Neural crest cell (in vitro differentiated cells): ENCODE results near the gene NF1. TPM values are rescaled to one million over a fixed set of nuclear protein-coding genes. Genes with fewer than 3 reads are reported as not detected.

ENCODE experiments used
- DNase-seq: peaks from one replicate; pipeline ENCODE4 v3.0.0; 2021; ENCODE audit warnings: low read depth, mixed read lengths, low spot score
- H3K27ac Mint-ChIP-seq: one replicate; pipeline ENCODE4 v1.8.0; 2021; ENCODE audit warnings: mild to moderate bottlenecking, mixed read lengths; ENCODE audit not compliant: unreplicated experiment
- H3K27me3 Mint-ChIP-seq: 2 replicates; pipeline ENCODE4 v1.8.0; 2021; ENCODE audit warnings: low read depth, mild to moderate bottlenecking, mixed read lengths
- H3K36me3 Mint-ChIP-seq: 2 replicates; pipeline ENCODE4 v1.8.0; 2021; ENCODE audit warnings: low read depth, mild to moderate bottlenecking, mixed read lengths
- H3K4me1 Mint-ChIP-seq: 2 replicates; pipeline ENCODE4 v1.8.0; 2021; ENCODE audit warnings: mixed read lengths
- H3K4me3 Mint-ChIP-seq: one replicate; pipeline ENCODE4 v1.8.0; 2021; ENCODE audit warnings: mild to moderate bottlenecking, mixed read lengths
- H3K9me3 Mint-ChIP-seq: 2 replicates; pipeline ENCODE4 v1.8.0; 2021; ENCODE audit warnings: mixed read lengths
- CTCF ChIP-seq: fragments of 200-600 bp; sonication (generic); conservative IDR thresholded peaks from 2 replicates; pipeline ENCODE4 v1.5.0; 2021; ENCODE audit warnings: antibody characterized with exemption, mild to moderate bottlenecking
- total RNA-seq: library from RNA; stranded (reverse); gene quantifications from 2 replicates; pipeline ENCODE4 v1.2.1, GENCODE V29; 2021

Gene NF1
- total RNA-seq, 1 donor from 2014 or later = 60.6 TPM

DNA sequence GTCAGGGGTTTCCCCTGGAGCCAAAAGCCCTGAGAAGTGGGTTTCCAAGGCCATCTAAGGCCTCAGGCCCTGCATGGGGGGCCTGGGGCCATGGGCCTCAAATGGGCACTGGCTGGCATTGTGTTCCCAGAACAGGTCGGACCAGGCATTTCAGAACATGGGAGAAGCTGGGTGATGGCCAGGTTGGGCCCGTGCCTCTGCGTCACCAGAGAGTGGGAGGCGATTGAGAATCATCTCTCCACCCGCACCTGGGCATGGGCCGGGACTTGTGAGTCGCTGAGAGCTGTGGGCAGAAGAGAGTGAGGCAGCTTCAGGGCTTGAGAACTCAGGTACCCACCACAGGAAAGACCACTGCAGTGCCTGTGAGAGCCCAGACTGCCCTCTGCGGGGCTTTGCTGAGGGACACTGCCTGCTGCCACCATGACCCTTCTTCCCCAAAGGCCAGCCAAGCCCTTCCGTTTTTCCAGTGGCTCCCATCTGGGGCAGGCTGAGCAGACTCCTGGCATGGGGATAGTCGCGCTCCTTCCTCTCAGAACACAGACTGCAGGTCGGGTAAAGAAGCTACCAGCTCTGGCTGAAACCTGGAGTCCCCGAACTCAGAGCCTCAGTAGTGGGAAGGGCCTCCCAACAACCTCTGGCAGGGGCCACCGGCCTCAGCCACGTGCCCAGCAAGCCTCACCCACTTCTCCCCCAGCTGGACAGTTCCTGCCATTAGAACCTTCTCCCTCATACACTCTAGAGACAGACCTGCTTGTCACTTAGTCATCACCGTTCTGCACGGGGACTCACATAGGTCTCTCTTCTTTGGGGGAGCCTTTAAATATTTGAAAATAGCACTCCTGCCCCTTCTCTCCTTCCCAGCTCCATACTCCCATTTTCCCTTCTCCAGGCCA, 298.3 kb downstream of the NF1 start:
- H3K36me3 Mint-ChIP-seq = no peaks in the 10 kb centered on the region
- H3K4me3 Mint-ChIP-seq = peak overlapping the region; percentile 84
- H3K27ac Mint-ChIP-seq = no peak overlapping the region
- H3K27me3 Mint-ChIP-seq = peaks cover 68% of the 10 kb centered on the region
- no peaks in the 10 kb centered on the region for H3K9me3 Mint-ChIP-seq
- TF ChIP-seq CTCF = no peak
- peaks cover 18% of the 10 kb centered on the region for H3K4me1 Mint-ChIP-seq
- no peak for DNase-seq

DNA sequence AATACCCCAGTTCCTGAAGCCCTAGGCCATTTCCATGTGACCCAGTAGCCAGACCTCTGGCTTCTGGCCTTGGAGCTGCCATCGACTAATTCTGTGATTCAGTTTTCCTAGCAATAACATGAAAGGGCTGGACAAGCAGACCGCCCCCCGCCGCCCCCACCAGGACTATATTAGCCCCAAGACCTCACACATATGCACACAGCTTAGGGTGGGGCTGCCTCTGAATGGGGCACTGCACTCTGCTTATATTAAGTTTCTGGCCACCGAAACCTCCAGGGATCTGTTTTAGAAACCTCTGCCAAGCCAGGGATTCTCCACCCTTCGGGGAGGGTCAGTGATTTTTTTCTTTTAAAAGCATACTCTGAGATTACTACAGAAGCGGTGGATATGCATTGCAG, 299.0 kb downstream of the NF1 start:
- H3K27me3 Mint-ChIP-seq = peaks cover 64% of the 10 kb centered on the region
- no peak for TF ChIP-seq CTCF
- no peaks in the 10 kb centered on the region for H3K36me3 Mint-ChIP-seq
- no peak overlapping the region for H3K27ac Mint-ChIP-seq
- H3K9me3 Mint-ChIP-seq = no peaks in the 10 kb centered on the region
- peak overlapping the region; percentile 84 for H3K4me3 Mint-ChIP-seq
- no peak for DNase-seq
- H3K4me1 Mint-ChIP-seq = peaks cover 18% of the 10 kb centered on the region

DNA sequence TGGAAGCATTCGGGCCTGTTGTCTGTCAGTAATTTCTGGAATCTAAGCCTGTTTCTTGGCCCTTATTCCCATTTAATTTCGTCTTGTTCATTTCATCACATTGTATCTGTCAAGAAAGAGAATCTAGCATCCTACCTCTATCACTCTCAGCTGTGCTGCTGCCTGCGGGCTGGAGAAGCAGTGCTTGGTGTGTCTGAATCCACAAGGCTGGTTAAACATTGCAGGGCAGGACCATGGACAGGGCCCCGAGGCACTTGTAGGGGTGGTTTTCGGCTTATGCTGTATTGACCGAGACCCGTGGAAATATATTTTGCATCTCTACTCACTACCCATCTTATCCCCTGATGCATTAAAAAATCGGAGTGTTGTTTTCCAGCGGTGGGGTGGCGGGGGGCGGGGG, 299.8 kb downstream of the NF1 start:
- no peak for TF ChIP-seq CTCF
- Mint-ChIP-seq H3K27me3 (peaks cover 56% of the 10 kb centered on the region), H3K9me3 (no peaks in the 10 kb centered on the region), H3K4me3 (peak overlapping the region; percentile 80), H3K27ac (no peak overlapping the region), H3K4me1 (peaks cover 18% of the 10 kb centered on the region), H3K36me3 (no peaks in the 10 kb centered on the region)
- peak; percentile 76 for DNase-seq

DNA sequence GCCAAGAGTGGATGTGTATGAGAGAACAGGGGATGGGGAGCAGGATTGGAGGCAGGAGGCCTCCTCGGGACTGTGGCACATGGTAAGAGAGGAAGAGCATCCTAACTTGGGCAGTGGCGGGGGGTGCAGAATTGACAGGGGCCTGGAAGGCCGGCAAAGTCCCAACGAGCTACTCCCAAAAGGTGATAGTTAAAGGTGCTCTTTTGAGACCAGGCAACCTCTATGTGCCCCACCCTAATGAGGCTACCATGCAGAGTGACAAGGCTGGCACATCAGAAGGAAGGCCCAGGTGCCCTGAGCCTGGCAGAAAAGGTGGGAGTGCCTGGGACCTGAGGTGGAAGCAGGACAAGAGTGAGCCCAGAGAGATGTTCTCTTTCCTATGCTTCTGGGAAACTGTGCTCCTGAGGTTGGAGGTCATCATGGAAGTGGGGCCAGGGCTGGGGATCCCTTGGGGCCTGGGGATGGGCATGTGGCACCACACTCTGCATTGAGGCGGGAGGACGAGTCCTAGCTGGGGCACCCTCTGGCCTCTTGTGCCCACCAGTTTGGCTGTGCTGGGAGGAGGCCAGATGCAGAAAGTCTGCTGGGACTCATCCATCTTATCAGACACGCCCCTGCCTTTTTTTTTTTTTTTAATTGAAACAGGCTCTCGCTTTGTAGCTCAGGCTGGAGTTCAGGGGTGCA, 302.6 kb downstream of the NF1 start:
- no peaks in the 10 kb centered on the region for H3K9me3 Mint-ChIP-seq
- DNase-seq = no peak
- no peak overlapping the region for H3K4me3 Mint-ChIP-seq
- no peak overlapping the region for H3K27ac Mint-ChIP-seq
- no peaks in the 10 kb centered on the region for H3K36me3 Mint-ChIP-seq
- TF ChIP-seq CTCF = no peak
- peaks cover 38% of the 10 kb centered on the region for H3K27me3 Mint-ChIP-seq
- peaks cover 19% of the 10 kb centered on the region for H3K4me1 Mint-ChIP-seq

GRCh38 chr17:31398381-31399311, 303.9 kb downstream of the NF1 start:
- no peak for DNase-seq
- Mint-ChIP-seq H3K36me3 (no peaks in the 10 kb centered on the region), H3K9me3 (no peaks in the 10 kb centered on the region), H3K27ac (no peak overlapping the region), H3K4me3 (no peak overlapping the region), H3K4me1 (peaks cover 12% of the 10 kb centered on the region), H3K27me3 (peaks cover 25% of the 10 kb centered on the region)
- TF ChIP-seq CTCF = no peak
